HG03521 (cell line): ENCODE measurements around the gene NSUN7.
"Not testable (repeated sequence)": the region's sequence is repeated elsewhere in the genome, so short reads cannot be mapped to it uniquely, and the experiment has no call there.

Source experiments
- ATAC-seq: cut with Tn5 transposase; IDR thresholded peaks from one replicate; pipeline ENCODE4 v1.9.1; 2021; ENCODE audit warnings: mild to moderate bottlenecking, moderate library complexity; ENCODE audit not compliant: unreplicated experiment

NSUN7 gene

GRCh38 chr4:40749717-40750460 lies at the start of gene NSUN7:
Gene NSUN7, plus strand, starts transcription at chr4:40749955. Its CDS starts 739 bp downstream, at chr4:40750694.
- no peak for ATAC-seq

GRCh38 chr4:40702137-40702799 lies 47.5 kb upstream of the NSUN7 start:
- ATAC-seq: no peak

GRCh38 chr4:40702800-40703151 lies 47.0 kb upstream of the NSUN7 start:
- no peak for ATAC-seq

- no peak for ATAC-seq
Observed at GRCh38 chr4:40704073-40704472, 45.7 kb upstream of the NSUN7 start.

GRCh38 chr4:40710484-40711254 lies 39.1 kb upstream of the NSUN7 start:
- no peak for ATAC-seq

GRCh38 chr4:40713001-40713400 lies 36.8 kb upstream of the NSUN7 start:
- ATAC-seq: not testable (repeated sequence)

- no peak for ATAC-seq
Observed at GRCh38 chr4:40713798-40714197, 36.0 kb upstream of the NSUN7 start.

- no peak for ATAC-seq
Observed at GRCh38 chr4:40718586-40718985, 31.2 kb upstream of the NSUN7 start.

- no peak for ATAC-seq
Observed at GRCh38 chr4:40719008-40719623, 30.6 kb upstream of the NSUN7 start.

GRCh38 chr4:40720351-40720750 lies 29.4 kb upstream of the NSUN7 start:
- ATAC-seq: no peak

GRCh38 chr4:40720916-40721315 lies 28.8 kb upstream of the NSUN7 start:
- no peak for ATAC-seq

GRCh38 chr4:40721730-40722171 lies 28.0 kb upstream of the NSUN7 start:
- ATAC-seq: no peak

GRCh38 chr4:40722576-40723161 lies 27.1 kb upstream of the NSUN7 start:
- peak; percentile 57 for ATAC-seq

GRCh38 chr4:40723728-40724127 lies 26.0 kb upstream of the NSUN7 start:
- ATAC-seq: no peak

GRCh38 chr4:40728333-40728732 lies 21.4 kb upstream of the NSUN7 start:
- ATAC-seq: no peak

- no peak for ATAC-seq
Observed at GRCh38 chr4:40729555-40729954, 20.2 kb upstream of the NSUN7 start.

- ATAC-seq: no peak
Observed at GRCh38 chr4:40730091-40730679, 19.6 kb upstream of the NSUN7 start.

GRCh38 chr4:40731361-40731760 lies 18.4 kb upstream of the NSUN7 start:
- no peak for ATAC-seq

- no peak for ATAC-seq
Observed at GRCh38 chr4:40731792-40732245, 17.9 kb upstream of the NSUN7 start.

- ATAC-seq: no peak
Observed at GRCh38 chr4:40733752-40734151, 16.0 kb upstream of the NSUN7 start.
